ENCODE measurements around the gene KCNJ14. TPM values are rescaled to one million over a fixed set of nuclear protein-coding genes. Genes with fewer than 3 reads are reported as not detected.

The KCNJ14 gene
- total RNA-seq, 2 experiments from 2014 or later = 1.3 to 1.5 TPM

DNA sequence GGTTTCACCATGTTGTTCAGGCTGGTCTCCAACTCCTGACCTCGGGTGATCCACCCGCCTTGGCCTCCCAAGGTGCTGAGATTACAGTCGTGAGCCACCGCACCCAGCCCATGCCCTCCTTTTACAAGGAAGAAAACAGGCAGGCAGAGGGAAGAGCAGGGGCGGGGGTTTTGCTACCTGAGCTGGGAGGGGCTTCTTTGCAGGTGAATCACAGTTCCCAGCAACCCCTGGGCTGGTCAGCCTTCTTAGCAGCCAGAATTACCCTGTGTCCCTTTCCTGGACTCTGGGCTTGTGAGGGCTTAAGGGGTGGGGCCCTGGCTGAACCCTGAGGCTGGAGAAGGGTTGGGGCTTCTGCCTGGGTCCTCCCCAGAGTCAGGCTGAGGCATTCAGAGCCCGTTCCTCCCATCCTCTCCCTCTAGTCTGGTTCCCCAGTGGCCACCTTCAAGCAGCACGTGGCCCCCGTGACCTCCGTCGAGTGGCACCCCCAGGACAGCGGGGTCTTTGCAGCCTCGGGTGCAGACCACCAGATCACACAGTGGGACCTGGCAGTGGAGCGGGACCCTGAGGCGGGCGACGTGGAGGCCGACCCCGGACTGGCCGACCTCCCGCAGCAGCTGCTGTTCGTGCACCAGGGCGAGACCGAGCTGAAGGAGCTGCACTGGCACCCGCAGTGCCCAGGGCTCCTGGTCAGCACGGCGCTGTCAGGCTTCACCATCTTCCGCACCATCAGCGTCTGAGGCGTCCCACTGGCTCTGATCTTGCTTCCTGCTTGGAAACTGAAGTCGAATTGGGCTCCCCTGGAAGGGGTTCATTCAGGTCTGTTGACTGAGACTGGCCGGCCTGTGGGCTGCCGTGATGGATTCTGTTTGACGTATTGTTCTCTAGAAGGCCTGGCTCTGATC lies 2.8 kb upstream of the KCNJ14 start:
- H3K9me3 Mint-ChIP-seq = no peaks in the 10 kb centered on the region
- intact Hi-C loops (cut with micrococcal nuclease) = no loop called here
- no peak overlapping the region for H3K4me3 Mint-ChIP-seq
- H3K36me3 Mint-ChIP-seq (ENCODE audit: low read depth) = peaks cover 51% of the 10 kb centered on the region
- ATAC-seq (no peak), DNase-seq (no peak)
- no peak overlapping the region for H3K27ac Mint-ChIP-seq
- H3K4me1 Mint-ChIP-seq (ENCODE audit: low read depth) = peaks cover 22% of the 10 kb centered on the region
- H3K27me3 Mint-ChIP-seq = no peaks in the 10 kb centered on the region
- ChIA-PET CTCF (interaction anchor here (1.7 kb wide), 1 partner anchor 37 kb away, joined by 3 read pairs; no protein-coding TSS in a partner anchor), POLR2A (interaction anchor here (0.6 to 1.0 kb wide), 2 partner anchors 10 to 100 kb away, joined by 3 read pairs; no protein-coding TSS in a partner anchor)
- TF ChIP-seq, protein P1, sequence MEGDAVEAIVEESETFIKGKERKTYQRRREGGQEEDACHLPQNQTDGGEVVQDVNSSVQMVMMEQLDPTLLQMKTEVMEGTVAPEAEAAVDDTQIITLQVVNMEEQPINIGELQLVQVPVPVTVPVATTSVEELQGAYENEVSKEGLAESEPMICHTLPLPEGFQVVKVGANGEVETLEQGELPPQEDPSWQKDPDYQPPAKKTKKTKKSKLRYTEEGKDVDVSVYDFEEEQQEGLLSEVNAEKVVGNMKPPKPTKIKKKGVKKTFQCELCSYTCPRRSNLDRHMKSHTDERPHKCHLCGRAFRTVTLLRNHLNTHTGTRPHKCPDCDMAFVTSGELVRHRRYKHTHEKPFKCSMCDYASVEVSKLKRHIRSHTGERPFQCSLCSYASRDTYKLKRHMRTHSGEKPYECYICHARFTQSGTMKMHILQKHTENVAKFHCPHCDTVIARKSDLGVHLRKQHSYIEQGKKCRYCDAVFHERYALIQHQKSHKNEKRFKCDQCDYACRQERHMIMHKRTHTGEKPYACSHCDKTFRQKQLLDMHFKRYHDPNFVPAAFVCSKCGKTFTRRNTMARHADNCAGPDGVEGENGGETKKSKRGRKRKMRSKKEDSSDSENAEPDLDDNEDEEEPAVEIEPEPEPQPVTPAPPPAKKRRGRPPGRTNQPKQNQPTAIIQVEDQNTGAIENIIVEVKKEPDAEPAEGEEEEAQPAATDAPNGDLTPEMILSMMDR (IDR thresholded peaks at IDR 0.05) = no peak

DNA sequence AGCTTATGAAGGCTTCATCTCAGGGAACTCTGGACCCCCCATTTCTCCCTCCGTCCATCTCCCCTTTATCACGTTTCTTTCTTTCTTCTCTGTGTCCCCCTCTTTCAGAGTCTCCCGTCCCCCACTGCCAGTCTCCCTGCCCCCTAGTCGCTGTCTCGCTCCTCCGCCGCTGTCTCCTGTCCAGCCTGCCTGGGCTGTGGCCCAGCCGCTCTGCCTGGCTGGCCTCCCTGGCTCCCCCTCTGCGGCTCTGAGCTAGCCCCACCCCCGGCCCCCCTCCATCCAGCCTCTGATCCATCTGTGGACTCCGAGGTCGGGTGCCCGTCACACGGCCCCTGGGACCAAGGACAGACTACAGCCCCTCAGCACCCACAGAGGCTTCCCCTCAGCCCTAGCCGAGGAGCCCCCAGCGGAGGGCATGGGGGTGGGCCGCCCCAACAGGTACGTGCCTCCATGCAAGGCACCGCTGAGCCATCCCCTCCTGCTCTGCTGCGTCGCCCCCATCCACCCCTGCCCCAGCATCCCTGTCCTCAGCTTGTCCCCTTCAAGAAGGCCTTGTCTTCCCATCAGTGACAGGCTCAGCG lies 1.1 kb upstream of the KCNJ14 start:
- ATAC-seq = no peak
- ChIA-PET CTCF (no interaction called here), POLR2A (interaction anchor here (1.2 kb wide), 1 partner anchor 47 kb away, joined by 3 read pairs; no protein-coding TSS in a partner anchor)
- Mint-ChIP-seq H3K4me1 (ENCODE audit: low read depth) (peaks cover 12% of the 10 kb centered on the region), H3K4me3 (no peak overlapping the region), H3K27ac (no peak overlapping the region), H3K36me3 (ENCODE audit: low read depth) (peaks cover 42% of the 10 kb centered on the region), H3K9me3 (no peaks in the 10 kb centered on the region), H3K27me3 (no peaks in the 10 kb centered on the region)
- TF ChIP-seq, protein P1 (IDR thresholded peaks at IDR 0.05) = no peak
- intact Hi-C loops (cut with micrococcal nuclease) = no loop called here
- DNase-seq = no peak

DNA sequence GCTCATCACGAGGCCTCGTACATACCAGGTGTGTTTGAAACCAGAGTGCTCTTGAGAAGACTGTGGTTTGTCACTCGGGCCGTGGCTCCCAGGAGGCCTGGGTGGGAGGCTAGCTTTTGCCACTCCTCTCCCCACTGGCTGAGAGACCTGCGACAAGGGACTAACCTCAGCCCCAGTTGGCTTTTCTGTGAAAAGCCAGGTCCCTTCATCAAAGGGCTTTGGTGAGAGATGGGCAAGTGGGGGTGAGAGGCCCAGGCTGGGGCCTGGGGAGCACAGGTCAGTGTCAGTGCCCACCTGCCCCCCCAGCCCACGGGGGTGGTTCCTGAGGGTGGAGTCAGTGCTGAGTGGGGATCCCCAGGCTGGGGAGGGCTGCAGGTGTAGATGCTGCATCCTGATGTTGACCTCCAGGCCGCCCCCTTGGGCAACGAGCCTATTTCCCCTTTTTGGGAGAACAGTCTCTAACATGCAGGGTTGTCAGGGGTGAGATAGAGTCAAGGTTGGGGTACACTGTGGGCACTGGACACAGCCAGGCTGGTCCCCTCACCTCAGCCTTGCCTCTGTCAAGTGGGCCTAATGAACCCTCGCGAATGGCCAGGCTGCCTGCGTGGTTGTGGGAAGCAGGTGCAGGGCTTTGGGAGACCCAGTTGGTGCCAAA lies 661 bp downstream of the KCNJ14 start:
- Mint-ChIP-seq H3K9me3 (no peaks in the 10 kb centered on the region), H3K4me1 (ENCODE audit: low read depth) (peaks cover 12% of the 10 kb centered on the region), H3K4me3 (no peak overlapping the region), H3K36me3 (ENCODE audit: low read depth) (peaks cover 44% of the 10 kb centered on the region), H3K27me3 (no peaks in the 10 kb centered on the region), H3K27ac (no peak overlapping the region)
- ATAC-seq (no peak), DNase-seq (no peak)
- TF ChIP-seq, protein P1 (IDR thresholded peaks at IDR 0.05) = no peak
- intact Hi-C loops (cut with micrococcal nuclease) = no loop called here
- ChIA-PET CTCF (no interaction called here), POLR2A (interaction anchor here (0.6 to 0.7 kb wide), 3 partner anchors 10 to 65 kb away, joined by 3 read pairs; partner anchors contain the start of genes GRWD1 and KDELR1)

DNA sequence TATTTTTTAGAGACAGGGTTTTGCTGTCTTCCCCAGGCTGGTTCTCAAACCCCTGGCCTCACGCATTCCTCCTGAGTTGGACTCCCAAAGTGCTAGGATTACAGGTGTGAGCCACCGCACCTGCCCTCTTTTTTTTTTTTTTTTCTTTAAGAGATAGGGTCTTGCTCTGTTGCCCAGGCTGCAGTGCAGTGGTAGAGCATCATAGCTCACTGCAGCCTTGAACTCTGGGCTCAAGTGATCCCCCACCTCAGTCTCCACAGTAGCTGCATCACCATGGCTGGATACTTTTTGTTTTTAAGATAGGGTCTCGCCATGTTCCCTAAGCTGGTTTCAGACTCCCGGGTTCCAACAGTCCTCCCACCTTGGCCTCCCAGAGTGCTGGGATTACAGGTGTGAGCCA lies 1.5 kb downstream of the KCNJ14 start:
- H3K4me1 Mint-ChIP-seq (ENCODE audit: low read depth) = peaks cover 12% of the 10 kb centered on the region
- H3K27me3 Mint-ChIP-seq = no peaks in the 10 kb centered on the region
- H3K27ac Mint-ChIP-seq = no peak overlapping the region
- peaks cover 40% of the 10 kb centered on the region for H3K36me3 Mint-ChIP-seq (ENCODE audit: low read depth)
- H3K9me3 Mint-ChIP-seq = no peaks in the 10 kb centered on the region
- intact Hi-C loops (cut with micrococcal nuclease) = no loop called here
- ChIA-PET CTCF (interaction anchor here (2.6 kb wide), 1 partner anchor 33 kb away, joined by 10 read pairs; no protein-coding TSS in a partner anchor), POLR2A (interaction anchor here (1.4 to 2.4 kb wide), 2 partner anchors 9 to 10 kb away, joined by 3 to 17 read pairs; partner anchors contain the start of gene GRWD1)
- DNase-seq (no peak), ATAC-seq (no peak)
- H3K4me3 Mint-ChIP-seq = no peak overlapping the region
- TF ChIP-seq, protein P1 (IDR thresholded peaks at IDR 0.05) = no peak
